IPS DF 4.7 (cell line): Measurements from ENCODE around the gene DISP3.

Experiments used
- DNase-seq: peaks from one replicate; pipeline ENCODE4 v3.0.0-alpha.2; 2013; ENCODE audit warnings: low spot score; ENCODE audit errors: extremely low read depth

The DISP3 gene

DNA sequence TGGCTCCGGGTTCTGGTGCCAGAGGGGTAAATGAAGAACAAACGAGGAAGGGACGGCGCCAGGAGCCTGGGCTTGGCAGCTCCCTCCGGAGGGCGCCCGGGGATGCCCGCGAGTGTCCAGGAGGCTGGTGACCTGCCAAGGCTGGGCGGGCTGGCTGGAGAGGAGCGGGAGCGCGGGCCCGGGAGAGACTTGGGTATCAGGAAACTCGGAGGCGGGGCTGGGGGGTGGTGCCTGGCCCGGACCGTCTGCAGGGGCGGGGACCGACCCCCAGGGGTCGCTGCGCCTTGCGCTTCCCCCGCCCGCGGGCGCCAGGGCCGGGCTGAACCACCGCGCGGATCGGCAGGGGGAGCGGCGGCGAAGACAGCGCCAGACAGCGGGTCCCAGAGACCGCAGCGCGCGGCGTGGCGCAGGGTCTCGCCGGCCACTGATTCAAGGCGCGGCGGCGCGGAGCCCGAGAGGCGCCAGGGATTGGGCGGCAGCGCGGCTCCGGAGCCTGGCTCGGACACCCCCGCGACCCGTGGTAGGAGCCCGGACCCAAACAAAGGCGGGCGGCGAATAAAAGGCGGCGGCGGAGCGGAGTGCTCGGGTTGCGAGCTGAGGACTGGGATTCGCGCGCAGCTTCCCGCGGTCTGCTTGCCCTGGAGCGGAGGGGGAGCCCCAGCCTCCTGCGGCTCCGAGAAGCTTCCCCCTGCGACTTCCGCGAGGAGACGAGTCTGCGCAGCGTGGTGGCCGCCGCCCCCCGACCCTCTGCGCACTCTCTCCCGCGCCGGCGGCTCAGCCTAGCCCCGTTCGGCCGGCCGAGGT lies at the start of gene DISP3:
Gene DISP3, plus strand, starts transcription at position 585 of the 804 bp plus-strand sequence. CDS start 21,838 bp downstream, outside the sequence.
- DNase-seq = no peak

- no peak for DNase-seq
Measured at GRCh38 chr1:11429226-11429625, 49.7 kb upstream of the DISP3 start.

DNA sequence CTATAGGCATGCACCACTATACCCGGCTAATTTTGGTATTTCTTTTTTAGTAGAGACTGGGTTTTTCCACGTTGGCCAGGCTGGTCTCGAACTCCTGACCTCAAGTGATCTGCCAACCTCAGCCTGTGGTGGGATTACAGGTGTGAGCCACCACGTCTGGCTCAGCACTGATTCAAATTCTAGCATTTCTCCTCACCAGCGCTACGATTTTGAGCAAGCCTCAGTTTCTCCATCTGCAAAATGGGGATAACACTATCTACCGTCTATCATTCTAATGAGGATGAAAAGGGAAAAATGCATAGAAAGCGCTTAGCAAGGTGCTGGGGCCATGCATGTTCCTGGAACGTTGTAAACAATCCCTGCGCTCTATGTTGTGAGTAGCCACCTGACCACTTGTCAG lies 49.0 kb upstream of the DISP3 start:
- DNase-seq = no peak

GRCh38 chr1:11431941-11432507 lies 46.9 kb upstream of the DISP3 start:
- DNase-seq = no peak

GRCh38 chr1:11432526-11432925 lies 46.4 kb upstream of the DISP3 start:
- DNase-seq = no peak

DNA sequence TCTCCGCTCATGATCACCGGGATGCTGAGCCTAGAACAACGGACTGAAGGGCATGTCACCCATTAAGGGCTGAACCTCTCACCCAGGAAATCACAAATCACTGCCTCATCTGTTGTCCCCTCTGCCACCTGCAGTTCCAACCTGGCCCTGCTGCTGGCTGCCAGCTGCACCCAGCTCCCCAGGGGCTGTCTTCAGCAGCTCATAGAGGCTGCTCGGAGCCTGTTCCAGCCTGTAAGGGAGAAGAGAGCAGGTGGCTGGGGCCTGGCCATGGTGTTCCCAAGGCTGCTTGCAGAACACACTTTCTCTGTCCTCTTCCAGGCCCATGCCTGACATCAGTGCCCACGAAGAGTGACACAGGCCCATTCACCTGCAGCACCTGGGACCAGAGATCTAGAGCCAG lies 44.5 kb upstream of the DISP3 start:
- no peak for DNase-seq

- DNase-seq = no peak
Measured at GRCh38 chr1:11434926-11435325, 44.0 kb upstream of the DISP3 start.

DNA sequence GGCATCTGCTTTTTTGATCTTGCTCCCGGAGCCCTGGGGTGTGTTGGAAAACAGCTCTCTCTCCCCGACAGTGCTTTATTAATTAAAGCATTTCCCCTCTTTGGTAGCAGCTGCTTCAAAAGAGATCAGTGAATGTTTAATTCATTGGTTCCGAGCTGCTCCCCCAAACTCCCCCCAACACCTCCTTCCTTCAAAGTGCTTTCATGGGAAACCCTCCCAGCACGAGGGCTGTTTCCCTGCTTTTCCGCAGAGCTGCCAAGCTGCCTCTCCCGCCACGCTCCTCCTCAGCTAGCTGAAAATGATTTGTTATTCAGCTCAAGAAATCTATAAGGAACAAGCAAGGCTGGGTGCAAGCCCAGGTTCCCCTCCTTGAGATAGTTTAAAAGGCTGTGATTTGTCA lies 40.0 kb upstream of the DISP3 start:
- no peak for DNase-seq

DNA sequence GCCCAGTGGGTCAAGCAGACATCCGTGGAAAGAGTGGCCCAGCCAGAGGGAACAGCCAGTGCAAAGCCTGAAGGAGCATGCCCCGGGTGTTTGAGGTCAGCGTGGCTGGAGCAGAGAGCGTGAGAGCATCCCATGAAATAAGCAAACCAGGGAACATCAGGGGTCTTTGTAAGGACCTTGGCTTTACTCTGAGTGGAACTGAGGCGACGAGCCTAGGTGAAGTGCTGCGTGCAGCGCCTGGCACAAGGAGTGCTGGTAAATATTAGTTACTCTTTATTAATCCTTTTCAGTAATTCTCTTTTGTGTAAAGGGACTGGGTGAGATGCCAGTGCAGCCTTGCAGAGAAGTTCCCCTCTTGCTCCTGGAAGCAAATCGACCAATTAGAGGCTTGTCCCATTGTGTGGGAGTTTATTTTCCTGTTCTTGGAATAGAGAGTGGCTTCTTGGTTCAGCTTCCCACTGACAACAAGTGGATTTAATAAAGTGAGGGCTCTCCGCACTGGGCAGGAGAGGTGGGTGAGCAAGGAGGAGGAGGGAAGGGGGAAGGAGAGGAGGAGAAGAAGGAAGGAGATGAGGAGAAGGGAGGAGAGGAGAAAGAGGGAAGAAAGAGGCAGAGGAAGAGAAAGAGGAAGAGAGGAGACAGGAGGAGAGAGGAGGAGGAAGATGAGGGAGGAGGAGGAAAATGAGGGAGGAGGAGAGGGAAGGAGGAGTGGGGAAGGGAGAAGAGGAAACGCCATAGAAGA lies 37.6 kb upstream of the DISP3 start:
- no peak for DNase-seq

GRCh38 chr1:11443043-11443442 lies 35.9 kb upstream of the DISP3 start:
- DNase-seq = no peak

DNA sequence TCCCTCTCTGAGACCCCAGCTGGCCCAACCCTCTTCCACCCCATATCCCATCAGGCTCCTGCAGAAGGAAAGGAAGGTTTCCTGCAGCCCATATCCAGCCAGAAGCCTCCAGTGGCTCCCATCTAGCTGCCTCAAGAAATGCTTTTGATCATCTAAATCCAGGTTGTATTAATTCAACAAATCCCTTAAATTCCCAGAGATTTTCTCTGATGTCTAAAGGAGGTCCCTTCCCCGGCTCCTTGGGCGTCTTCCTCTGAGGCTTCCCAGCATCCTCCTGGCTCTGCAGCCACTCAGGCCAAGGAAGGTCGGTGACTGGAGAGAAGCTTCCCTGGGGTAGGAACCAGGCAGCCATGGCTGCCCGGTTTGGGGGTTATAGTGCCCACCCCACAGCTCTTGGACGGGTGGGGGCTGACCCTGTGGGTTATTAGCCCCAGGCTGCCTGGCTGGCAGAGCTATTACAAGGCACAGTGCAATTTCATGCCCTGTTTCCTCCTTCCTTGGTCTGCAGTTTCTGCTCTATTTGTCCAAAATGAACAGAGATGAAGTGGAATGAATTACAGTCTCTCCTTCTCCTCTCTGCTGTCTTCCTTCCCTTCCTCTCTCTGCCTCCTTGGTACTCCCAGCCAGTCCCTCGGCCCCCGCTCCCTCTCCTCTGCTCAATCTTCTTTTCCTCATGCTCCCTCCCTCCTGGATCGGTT lies 34.8 kb upstream of the DISP3 start:
- no peak for DNase-seq

GRCh38 chr1:11444907-11445306 lies 34.0 kb upstream of the DISP3 start:
- DNase-seq = no peak

- no peak for DNase-seq
Measured at GRCh38 chr1:11447903-11448302, 31.1 kb upstream of the DISP3 start.

DNA sequence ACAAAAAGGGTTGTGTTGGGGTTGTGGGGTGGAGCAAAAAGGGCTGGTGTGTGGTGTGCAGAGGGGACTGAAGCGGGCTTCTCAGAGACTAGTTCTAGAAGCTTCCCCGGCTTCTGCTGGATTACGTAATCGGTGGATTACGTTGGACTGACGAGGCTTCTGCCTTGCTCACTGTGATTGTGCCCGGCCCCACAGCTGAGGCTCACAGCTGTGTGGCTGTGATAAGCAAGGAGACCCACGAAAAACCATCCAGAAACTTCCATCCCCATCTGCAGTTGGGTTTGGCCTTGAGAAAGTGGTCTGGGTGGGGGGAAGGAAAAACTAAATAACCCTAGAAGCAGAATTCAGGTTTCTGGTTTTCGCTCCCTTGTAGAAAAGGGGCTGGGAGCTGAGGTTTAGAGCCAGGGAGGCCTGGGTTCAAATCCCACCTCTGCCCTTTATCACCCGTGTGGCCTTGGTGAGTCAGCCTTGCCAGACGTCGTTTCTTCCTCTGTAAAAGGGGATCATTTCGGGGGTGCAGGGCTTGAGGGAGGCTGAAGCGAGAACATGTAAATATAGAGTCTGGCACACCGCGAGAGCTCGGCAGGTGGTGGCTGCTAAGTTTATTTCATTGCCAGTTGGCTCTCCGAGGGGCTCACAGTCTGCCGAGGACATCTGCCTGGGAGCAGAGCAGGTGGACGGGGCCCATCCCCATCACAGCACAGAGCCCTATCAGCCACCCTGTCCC lies 30.4 kb upstream of the DISP3 start:
- no peak for DNase-seq

- no peak for DNase-seq
Measured at GRCh38 chr1:11449100-11449403, 29.9 kb upstream of the DISP3 start.

GRCh38 chr1:11450310-11450709 lies 28.6 kb upstream of the DISP3 start:
- DNase-seq = no peak

GRCh38 chr1:11453742-11454491 lies 25.0 kb upstream of the DISP3 start:
- no peak for DNase-seq

- no peak for DNase-seq
Measured at GRCh38 chr1:11455967-11456570, 22.9 kb upstream of the DISP3 start.

- no peak for DNase-seq
Measured at GRCh38 chr1:11456965-11457364, 22.0 kb upstream of the DISP3 start.

- DNase-seq = no peak
Measured at GRCh38 chr1:11458811-11459275, 20.1 kb upstream of the DISP3 start.
